HCT116 (cell line): ENCODE results near the gene COL9A3.

Source experiments
- ATF3 ChIP-seq: IDR thresholded peaks from 2 replicates; pipeline ENCODE4 v1.6.1; 2012
- CTCF ChIP-seq, 3 experiments: fragments of 200-600 bp in 1 of 3; sonication (generic) in 1 of 3; IDR thresholded peaks in 2 of 3; conservative IDR thresholded peaks in 1 of 3; 2 replicates each; pipeline ENCODE4 v1.5.1; 2012 to 2017; ENCODE audit warnings: low read depth in 2 of 3, low read length in 2 of 3, antibody characterized with exemption in 1 of 3, borderline replicate concordance in 1 of 3, control low read depth in 1 of 3, mild to moderate bottlenecking in 1 of 3, mixed read lengths in 1 of 3, mixed run types in 1 of 3, moderate library complexity in 1 of 3; ENCODE audit not compliant: insufficient read depth in 1 of 3
- EZH2 ChIP-seq: fragments of 200-600 bp; sonication (generic); IDR thresholded peaks from 2 replicates; pipeline ENCODE4 v1.6.1; 2017; ENCODE audit warnings: antibody characterized with exemption, mixed run types
- EZH2phosphoT487 ChIP-seq: fragments of 200-600 bp; IDR thresholded peaks from 2 replicates; pipeline ENCODE4 v1.6.1; 2018; ENCODE audit warnings: antibody characterized with exemption, borderline replicate concordance
- JUND ChIP-seq: IDR thresholded peaks from 2 replicates; pipeline ENCODE4 v1.6.1; 2012
- POLR2A ChIP-seq: IDR thresholded peaks from 2 replicates; pipeline ENCODE4 v1.7.0; 2011; ENCODE audit warnings: borderline replicate concordance; ENCODE audit not compliant: insufficient read depth, insufficient read length; ENCODE audit errors: extremely low read depth
- POLR2AphosphoS5 ChIP-seq: IDR thresholded peaks from 2 replicates; pipeline ENCODE4 v1.6.1; 2011; ENCODE audit warnings: mild to moderate bottlenecking, low read depth, low read length, moderate library complexity
- REST ChIP-seq: IDR thresholded peaks from 2 replicates; pipeline ENCODE4 v1.6.1; 2012; ENCODE audit warnings: low read depth
- SP1 ChIP-seq: IDR thresholded peaks from 2 replicates; pipeline ENCODE4 v1.6.1; 2012; ENCODE audit warnings: low read depth
- ZFX ChIP-seq: fragments of 450-650 bp; IDR thresholded peaks from 2 replicates; pipeline ENCODE4 v1.6.1; 2017

- TF ChIP-seq POLR2AphosphoS5 (no peak), EZH2 (no peak), CTCF (IDR thresholded peaks at IDR 0.05 in 2 of 3, conservative IDR thresholded peaks at IDR 0.05 in 1 of 3; ENCODE audit: borderline replicate concordance in 1 of 3, insufficient read depth in 1 of 3, low read depth in 2 of 3, low read length in 2 of 3) (no peak), POLR2A (no peak), JUND (no peak), REST (no peak), EZH2phosphoT487 (no peak), ATF3 (no peak), ZFX (no peak), SP1 (no peak)
These were observed 37.5 kb upstream of the COL9A3 start for GRCh38 chr20:62779417-62779685.
